K562 (cell line): ENCODE measurements around the gene MICAL1. TPM values are rescaled to one million over a fixed set of nuclear protein-coding genes. Genes with fewer than 3 reads are reported as not detected.

ENCODE experiments used
- BRCA1 ChIP-seq, 2 experiments: fragments of 450-650 bp in 1 of 2; sonication (generic) in 1 of 2; formaldehyde crosslinking in 1 of 2; IDR thresholded peaks; 2 replicates each; pipeline versions ENCODE4 v1.5.0 to v1.6.1; 2017 to 2020; ENCODE audit warnings: mild to moderate bottlenecking in 1 of 2, missing genetic modification reagents in 1 of 2
- BRD9 ChIP-seq: fragments of 450-650 bp; IDR thresholded peaks from 2 replicates; pipeline ENCODE4 v1.6.1; 2018; ENCODE audit warnings: low read depth; ENCODE audit not compliant: partially characterized antibody
- DEAF1 ChIP-seq: fragments of 450-650 bp; formaldehyde crosslinking; IDR thresholded peaks from 2 replicates; pipeline ENCODE4 v1.4.0; 2020; ENCODE audit warnings: mild to moderate bottlenecking, moderate library complexity
- GABPA ChIP-seq: fragments of 200-800 bp; sonication (Bioruptor generic); conservative IDR thresholded peaks from 2 replicates; pipeline ENCODE4 v1.6.1; 2016; ENCODE audit warnings: low read depth, missing genetic modification characterization, missing compliant biosample characterization
- GATA2 ChIP-seq: sonication (generic); formaldehyde crosslinking; IDR thresholded peaks from 2 replicates; pipeline ENCODE4 v1.4.0; 2020; ENCODE audit warnings: mild to moderate bottlenecking, missing genetic modification reagents
- HOXB6 ChIP-seq: fragments of 250-450 bp; sonication (Bioruptor Pico); IDR thresholded peaks from 2 replicates; pipeline ENCODE4 v1.5.1; 2022; ENCODE audit warnings: mild to moderate bottlenecking, borderline replicate concordance
- ILF3 ChIP-seq: fragments of 450-650 bp; IDR thresholded peaks from 2 replicates; pipeline ENCODE4 v1.6.1; 2018; ENCODE audit warnings: antibody characterized with exemption, mild to moderate bottlenecking, moderate library complexity, borderline replicate concordance
- LCOR ChIP-seq: sonication (generic); formaldehyde crosslinking; IDR thresholded peaks from 2 replicates; pipeline ENCODE4 v1.8.0; 2022; ENCODE audit warnings: mild to moderate bottlenecking, missing genetic modification reagents
- MAZ ChIP-seq, 2 experiments: fragments of 450-650 bp in 1 of 2; sonication (generic) in 1 of 2; formaldehyde crosslinking; IDR thresholded peaks in 1 of 2; conservative IDR thresholded peaks in 1 of 2; 2 replicates each; pipeline versions ENCODE4 v1.4.0 to v1.5.0; 2020; ENCODE audit warnings: mild to moderate bottlenecking in 1 of 2, missing genetic modification reagents in 1 of 2
- MEF2D ChIP-seq: conservative IDR thresholded peaks from 2 replicates; pipeline ENCODE4 v1.6.1; 2016; ENCODE audit warnings: low read depth, missing genetic modification characterization, missing compliant biosample characterization
- NRF1 ChIP-seq, 2 experiments: fragments of 450-650 bp; IDR thresholded peaks in 1 of 2; conservative IDR thresholded peaks in 1 of 2; 2 replicates each; pipeline ENCODE4 v1.6.1; 2014; ENCODE audit warnings: mild to moderate bottlenecking in 2 of 2
- PRDM10 ChIP-seq: fragments of 450-650 bp; IDR thresholded peaks from 2 replicates; pipeline ENCODE4 v1.6.1; 2018; ENCODE audit not compliant: partially characterized antibody
- SMAD1 ChIP-seq: fragments of 150-350 bp; IDR thresholded peaks from 2 replicates; pipeline ENCODE4 v1.6.1; 2014; ENCODE audit warnings: low read length, low read depth; ENCODE audit not compliant: partially characterized antibody
- SRSF7 ChIP-seq: fragments of 200-400 bp; formaldehyde crosslinking; optimal IDR thresholded peaks from 2 replicates; pipeline ENCODE3; 2017; ENCODE audit warnings: mild to moderate bottlenecking, low read depth, low read length
- STAT6 ChIP-seq: sonication (generic); formaldehyde crosslinking; IDR thresholded peaks from 2 replicates; pipeline ENCODE4 v1.8.1; 2023; ENCODE audit warnings: mild to moderate bottlenecking, missing genetic modification reagents
- TRIM24 ChIP-seq, 2 experiments: fragments of 450-650 bp; IDR thresholded peaks; 2 replicates each; pipeline ENCODE4 v1.6.1; 2016
- ZBTB8A ChIP-seq: fragments of 450-650 bp; IDR thresholded peaks from 2 replicates; pipeline ENCODE4 v1.6.1; 2018; ENCODE audit warnings: mild to moderate bottlenecking, moderate library complexity; ENCODE audit not compliant: partially characterized antibody
- ZNF133 ChIP-seq: fragments of 250-450 bp; sonication (Bioruptor Pico); IDR thresholded peaks from 2 replicates; pipeline ENCODE4 v1.4.0; 2020; ENCODE audit warnings: mild to moderate bottlenecking
- ZNF408 ChIP-seq: fragments of 250-450 bp; sonication (Bioruptor Pico); IDR thresholded peaks from 2 replicates; pipeline ENCODE4 v1.4.0; 2020; ENCODE audit warnings: low read depth, mild to moderate bottlenecking, moderate library complexity
- ZNF41 ChIP-seq: fragments of 250-450 bp; sonication (Bioruptor Pico); conservative IDR thresholded peaks from 2 replicates; pipeline ENCODE4 v1.4.0; 2020; ENCODE audit warnings: mild to moderate bottlenecking
- ZNF77 ChIP-seq: fragments of 250-450 bp; sonication (Bioruptor Pico); IDR thresholded peaks from 2 replicates; pipeline ENCODE4 v1.5.0; 2020
- polyA plus RNA-seq, 8 experiments: library from polyadenylated mRNA; depleted of rRNA in 4 of 8; stranded (reverse) in 5 of 8; unstranded in 3 of 8; fragments of >200 nt; fragmentation: Nextera tagmentation in 2 of 8; fragmentation: Illumina TruSeq in 1 of 8; extraction: Ambion mirVana in 2 of 8; extraction: Trizol in 1 of 8; gene quantifications; 2 replicates each; pipeline versions ENCODE4 v1.2.1 to v1.2.3, GENCODE V29; 2011 to 2014; ENCODE audit warnings: inconsistent platforms in 1 of 8, missing spikeins in 1 of 8
- total RNA-seq, 7 experiments: library from RNA; depleted of rRNA in 6 of 7; stranded (reverse); fragments of >200 nt in 6 of 7; fragmentation: Illumina TruSeq in 2 of 7; extraction: Trizol in 2 of 7; gene quantifications; 2 replicates each; pipeline versions ENCODE4 v1.2.1 to v1.2.3, GENCODE V29; 2011 to 2021; ENCODE audit warnings: low replicate concordance in 1 of 7

The MICAL1 gene
- total and polyA plus RNA-seq, 9 of the 15 experiments (the other 6 are each of a cell fraction or from before 2014, with no cell fraction given) = 0.07 to 15.2 (median 7.0) TPM

GRCh38 chr6:109440331-109441068, 15.1 kb downstream of the MICAL1 start, which contains the start of the genes PPIL6 and SMPD2 (continued):
- TF ChIP-seq GABPA = peak; percentile 48
- no peak for TF ChIP-seq ILF3
- peak; percentile 6 to 46; a peak in 2 of 4 replicates for TF ChIP-seq NRF1 (conservative IDR thresholded peaks at IDR 0.05 in 1 of 2, IDR thresholded peaks at IDR 0.05 in 1 of 2)
- no peak for TF ChIP-seq GATA2 (CRISPR knock-in tag)
- peak; percentile 85 for TF ChIP-seq PRDM10
- TF ChIP-seq TRIM24 (IDR thresholded peaks at IDR 0.05) = no peak
- TF ChIP-seq SMAD1 = no peak
- no peak for TF ChIP-seq HOXB6
- 0 out of 2 replicates have a peak, but pooled peaks have one; percentile 11 for TF ChIP-seq STAT6 (CRISPR knock-in tag)
- TF ChIP-seq ZNF133 (CRISPR knock-in tag) = no peak
- peak in 1 of 2 experiments; percentile 45; a peak in 3 of 4 replicates for TF ChIP-seq MAZ (CRISPR knock-in tag; conservative IDR thresholded peaks at IDR 0.05 in 1 of 2, IDR thresholded peaks at IDR 0.05 in 1 of 2)
- TF ChIP-seq BRD9 = no peak
- no peak for TF ChIP-seq BRCA1 (IDR thresholded peaks at IDR 0.05)
- no peak for TF ChIP-seq BRCA1 (CRISPR knock-in tag; IDR thresholded peaks at IDR 0.05)
- TF ChIP-seq ZNF408 = no peak
- no peak for TF ChIP-seq ZBTB8A
- no peak for TF ChIP-seq ZNF77 (CRISPR knock-in tag)
- no peak; the same call in 1 of the 2 replicates for TF ChIP-seq LCOR (CRISPR knock-in tag)
- TF ChIP-seq DEAF1 = no peak
- no peak for TF ChIP-seq ZNF41 (CRISPR knock-in tag)
- no peak for TF ChIP-seq MEF2D (tag)
- TF ChIP-seq SRSF7 = no peak
